ENCODE data around the gene ITSN1.
"Not testable (repeated sequence)": the region's sequence is repeated elsewhere in the genome, so short reads cannot be mapped to it uniquely, and the experiment has no call there.

ITSN1 gene

DNA sequence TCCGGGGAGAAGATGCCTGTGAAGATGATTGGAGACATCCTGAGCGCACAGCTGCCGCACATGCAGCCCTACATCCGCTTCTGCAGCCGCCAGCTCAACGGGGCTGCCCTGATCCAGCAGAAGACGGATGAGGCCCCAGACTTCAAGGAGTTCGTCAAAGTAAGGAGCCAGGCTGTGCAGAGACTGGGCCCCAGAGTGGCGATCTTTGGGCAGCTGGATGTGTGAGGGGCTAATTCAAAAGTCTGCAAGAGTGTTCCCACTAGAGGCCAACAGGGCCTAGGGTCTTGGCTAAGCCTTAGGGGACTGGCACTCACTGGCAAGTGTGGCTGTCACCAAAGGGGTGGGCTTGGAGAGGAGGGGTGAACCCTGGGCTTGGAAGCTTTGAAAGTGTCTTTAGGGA is 222.9 kb downstream of the ITSN1 start:
- no peak for DNase-seq (ENCODE audit: low read depth)
- no peak overlapping the region for H3K4me3 ChIP-seq (ENCODE audit: low read depth, low read length)
- TF ChIP-seq, protein P1, sequence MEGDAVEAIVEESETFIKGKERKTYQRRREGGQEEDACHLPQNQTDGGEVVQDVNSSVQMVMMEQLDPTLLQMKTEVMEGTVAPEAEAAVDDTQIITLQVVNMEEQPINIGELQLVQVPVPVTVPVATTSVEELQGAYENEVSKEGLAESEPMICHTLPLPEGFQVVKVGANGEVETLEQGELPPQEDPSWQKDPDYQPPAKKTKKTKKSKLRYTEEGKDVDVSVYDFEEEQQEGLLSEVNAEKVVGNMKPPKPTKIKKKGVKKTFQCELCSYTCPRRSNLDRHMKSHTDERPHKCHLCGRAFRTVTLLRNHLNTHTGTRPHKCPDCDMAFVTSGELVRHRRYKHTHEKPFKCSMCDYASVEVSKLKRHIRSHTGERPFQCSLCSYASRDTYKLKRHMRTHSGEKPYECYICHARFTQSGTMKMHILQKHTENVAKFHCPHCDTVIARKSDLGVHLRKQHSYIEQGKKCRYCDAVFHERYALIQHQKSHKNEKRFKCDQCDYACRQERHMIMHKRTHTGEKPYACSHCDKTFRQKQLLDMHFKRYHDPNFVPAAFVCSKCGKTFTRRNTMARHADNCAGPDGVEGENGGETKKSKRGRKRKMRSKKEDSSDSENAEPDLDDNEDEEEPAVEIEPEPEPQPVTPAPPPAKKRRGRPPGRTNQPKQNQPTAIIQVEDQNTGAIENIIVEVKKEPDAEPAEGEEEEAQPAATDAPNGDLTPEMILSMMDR (IDR thresholded peaks at IDR 0.05; ENCODE audit: control insufficient read depth, extremely low read depth, insufficient read depth): no peak

GRCh38 chr21:33865996-33866575 is 223.8 kb downstream of the ITSN1 start:
- TF ChIP-seq, protein P1 (IDR thresholded peaks at IDR 0.05; ENCODE audit: control insufficient read depth, extremely low read depth, insufficient read depth): no peak
- no peak overlapping the region for H3K4me3 ChIP-seq (ENCODE audit: low read depth, low read length)
- no peak for DNase-seq (ENCODE audit: low read depth)

- TF ChIP-seq, protein P1 (IDR thresholded peaks at IDR 0.05; ENCODE audit: control insufficient read depth, extremely low read depth, insufficient read depth): no peak
- DNase-seq (ENCODE audit: low read depth): no peak
- H3K4me3 ChIP-seq (ENCODE audit: low read depth, low read length): no peak overlapping the region
Observed at GRCh38 chr21:33866826-33867225, 224.5 kb downstream of the ITSN1 start.

DNA sequence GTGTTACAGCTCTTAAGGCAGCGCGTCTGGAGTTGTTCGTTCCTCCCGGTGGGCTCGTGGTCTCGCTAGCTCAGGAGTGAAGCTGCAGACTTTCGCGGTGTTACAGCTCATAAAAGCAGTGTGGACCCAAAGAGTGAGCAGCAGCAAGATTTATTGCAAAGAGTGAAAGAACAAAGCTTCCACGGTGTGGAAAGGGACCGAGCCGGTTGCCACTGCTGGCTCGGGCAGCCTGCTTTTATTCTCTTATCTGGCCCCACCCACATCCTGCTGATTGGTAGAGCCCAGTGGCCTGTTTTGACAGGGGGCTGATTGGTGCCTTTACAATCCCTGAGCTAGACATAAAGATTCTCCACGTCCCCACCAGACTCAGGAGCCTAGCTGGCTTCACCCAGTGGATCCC is 225.6 kb downstream of the ITSN1 start:
- not testable (repeated sequence) for DNase-seq (ENCODE audit: low read depth); H3K4me3 ChIP-seq (ENCODE audit: low read depth, low read length)

- no peak overlapping the region for H3K4me3 ChIP-seq (ENCODE audit: low read depth, low read length)
- TF ChIP-seq, protein P1 (IDR thresholded peaks at IDR 0.05; ENCODE audit: control insufficient read depth, extremely low read depth, insufficient read depth): no peak
- DNase-seq (ENCODE audit: low read depth): no peak
Observed at GRCh38 chr21:33869873-33870272, 227.6 kb downstream of the ITSN1 start.

DNA sequence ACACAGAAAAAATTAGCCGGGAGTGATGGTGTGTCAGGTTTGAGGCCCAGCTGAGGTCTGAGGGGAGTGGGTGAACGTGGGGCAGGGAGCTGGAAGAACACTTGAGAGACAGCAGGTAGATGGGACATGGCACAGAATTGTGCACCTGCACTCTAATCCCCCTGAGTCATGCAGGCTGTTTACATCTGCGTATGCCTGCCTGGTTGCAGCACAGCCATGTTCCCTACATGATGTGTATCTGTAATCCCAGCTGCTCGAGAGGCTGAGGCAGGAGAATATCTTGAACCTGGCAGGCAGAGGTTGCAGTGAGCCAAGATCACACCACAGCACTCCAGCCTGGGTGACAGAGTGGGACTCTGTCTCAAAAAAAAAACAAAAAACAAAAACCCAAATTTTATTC is 228.5 kb downstream of the ITSN1 start:
- H3K4me3 ChIP-seq (ENCODE audit: low read depth, low read length): no peak overlapping the region
- DNase-seq (ENCODE audit: low read depth): no peak
- TF ChIP-seq, protein P1 (IDR thresholded peaks at IDR 0.05; ENCODE audit: control insufficient read depth, extremely low read depth, insufficient read depth): no peak

GRCh38 chr21:33871171-33871570 is 228.9 kb downstream of the ITSN1 start:
- TF ChIP-seq, protein P1 (IDR thresholded peaks at IDR 0.05; ENCODE audit: control insufficient read depth, extremely low read depth, insufficient read depth): no peak
- no peak for DNase-seq (ENCODE audit: low read depth)
- H3K4me3 ChIP-seq (ENCODE audit: low read depth, low read length): no peak overlapping the region

Measured in LNCaP clone FGC (cell line).